ENCODE results near the gene IGFBP7. TPM values are rescaled to one million over a fixed set of nuclear protein-coding genes. Genes with fewer than 3 reads are reported as not detected.
A peak's percentile ranks its signal among the peaks of the same experiment; 100 is the strongest.

Gene IGFBP7
- total and polyA plus RNA-seq, 8 donors, result 49.4 to 324 (median 152) TPM

DNA sequence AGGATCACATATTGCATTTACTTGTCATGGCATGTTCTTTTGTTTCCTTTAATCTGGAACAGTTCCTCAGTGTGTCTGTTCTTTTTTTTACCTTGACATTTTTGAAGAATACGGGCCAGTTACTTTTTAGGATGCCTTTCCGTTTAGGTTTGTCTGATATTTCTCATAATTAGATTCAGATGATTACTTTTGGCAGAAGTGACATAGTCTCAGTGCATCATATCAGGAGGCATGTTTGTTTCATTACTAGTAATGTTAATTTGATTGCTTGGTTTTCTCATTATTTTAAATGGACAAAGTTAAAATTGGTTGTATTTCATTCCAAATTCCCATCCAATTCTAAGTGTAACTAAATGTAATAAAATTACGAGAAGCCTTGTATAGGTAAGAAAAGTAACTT lies 123.2 kb downstream of the IGFBP7 start:
- Histone ChIP-seq H3K27me3 (no peaks in the 10 kb centered on the region), H3K9me3 (no peaks in the 10 kb centered on the region), H3K27ac (no peak overlapping the region), H3K4me3 (no peak overlapping the region), H3K4me1 (peaks cover 3 to 8% (median 7%) of the 10 kb centered on the region in 3 donors), H3K36me3 (peaks cover 4 to 47% (median 14%) of the 10 kb centered on the region in 3 donors)
- no peak for DNase-seq
- ATAC-seq, result no peak
- no peak for FAIRE-seq
- no peak for TF ChIP-seq CTCF (IDR thresholded peaks at IDR 0.05)
- intact Hi-C loops (cut with DNase I), result no loop called here
- 95 to 96% methylated on average over 3 of the region's 3 CpGs for WGBS, 2 donors

GRCh38 chr4:56986192-56986591 lies 124.0 kb downstream of the IGFBP7 start:
- no peak for TF ChIP-seq CTCF (IDR thresholded peaks at IDR 0.05)
- Histone ChIP-seq H3K27ac (no peak overlapping the region), H3K4me3 (no peak overlapping the region), H3K27me3 (no peaks in the 10 kb centered on the region), H3K4me1 (peaks cover 3 to 16% (median 15%) of the 10 kb centered on the region in 3 donors), H3K36me3 (peaks cover 4 to 39% (median 10%) of the 10 kb centered on the region in 3 donors), H3K9me3 (no peaks in the 10 kb centered on the region)
- DNase-seq (no peak), FAIRE-seq (no peak), ATAC-seq (no peak)
- intact Hi-C loops (cut with DNase I), result no loop called here
- 66 to 73% methylated on average over 1 of the region's 1 CpG for WGBS, 2 donors

DNA sequence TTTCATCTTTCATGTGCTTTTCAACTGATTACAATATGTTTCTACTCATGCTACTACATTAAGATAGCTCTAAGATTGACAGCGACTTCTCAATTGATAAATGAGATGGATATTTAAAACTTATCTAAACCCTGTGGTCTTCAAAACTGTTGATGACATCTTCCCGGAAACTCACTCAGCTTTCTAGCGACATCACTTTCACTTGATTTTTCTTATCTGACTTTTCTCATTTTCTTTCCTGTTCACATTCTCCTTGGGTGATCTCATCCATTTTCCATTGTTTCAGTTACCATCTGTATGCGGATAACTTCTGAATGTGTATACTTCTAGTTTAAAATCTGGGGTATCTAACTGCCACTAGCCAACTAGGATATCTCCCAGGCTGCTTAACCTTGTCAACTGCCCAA lies 128.4 kb downstream of the IGFBP7 start:
- no peak for FAIRE-seq
- intact Hi-C loops (cut with DNase I), result no loop called here
- no peak for ATAC-seq

More for the DNA sequence above, 128.4 kb downstream of the IGFBP7 start:
- TF ChIP-seq CTCF (IDR thresholded peaks at IDR 0.05), result no peak
- Histone ChIP-seq H3K27me3 (no peaks in the 10 kb centered on the region), H3K4me1 (peaks cover 16 to 30% (median 26%) of the 10 kb centered on the region in 3 donors), H3K27ac (peak overlapping the region in 3 of 4 donors; percentile 1 to 79 (median 57)), H3K4me3 (peak overlapping the region in 1 of 4 donors; percentile 88), H3K36me3 (peaks cover 0 to 7% (median 2%) of the 10 kb centered on the region in 3 donors), H3K9me3 (no peaks in the 10 kb centered on the region)
- no peak for DNase-seq
- 47 to 59% methylated on average over 4 of the region's 4 CpGs for WGBS, 2 donors

Other genes starting within 250 kb of the IGFBP7 start
- gene REST, start 202.5 kb downstream of the IGFBP7 start, total RNA-seq, result 10 to 100 TPM; 12.5 to 28.9 (median 16.0) TPM
- gene REST, start 202.5 kb downstream of the IGFBP7 start, polyA plus RNA-seq, result 1 to 10 TPM; 2.7 to 2.8 TPM
- gene NOA1, start 132.8 kb downstream of the IGFBP7 start, total RNA-seq, result 10 to 100 TPM; 12.6 to 27.0 (median 19.6) TPM
- 1 to 10 TPM; 5.2 to 7.8 TPM for gene NOA1, start 132.8 kb downstream of the IGFBP7 start, polyA plus RNA-seq
- 10 to 100 TPM; 25.0 to 48.2 (median 36.5) TPM for gene POLR2B, start 131.5 kb downstream of the IGFBP7 start, total RNA-seq
- 10 to 100 TPM; 19.2 to 36.3 TPM for gene POLR2B, start 131.5 kb downstream of the IGFBP7 start, polyA plus RNA-seq

Data from pancreas (tissue), 10 donors.